Endodermal cell (in vitro differentiated cells): ENCODE results near the gene ARPP19. TPM values are rescaled to one million over a fixed set of nuclear protein-coding genes. Genes with fewer than 3 reads are reported as not detected.

Experiments used
- DNase-seq: peaks from one replicate; pipeline ENCODE4 v3.0.0-alpha.2; 2017
- H3K27ac ChIP-seq: 2 replicates; pipeline ENCODE4 v1.5.1; 2013; ENCODE audit warnings: mild to moderate bottlenecking, low read depth, low read length, moderate library complexity
- H3K27me3 ChIP-seq: 2 replicates; pipeline ENCODE4 v1.6.1; 2013; ENCODE audit warnings: mild to moderate bottlenecking, low read length, moderate library complexity; ENCODE audit not compliant: insufficient read depth, control insufficient read depth, poor library complexity, severe bottlenecking
- H3K36me3 ChIP-seq: 2 replicates; pipeline ENCODE4 v1.7.0; 2013; ENCODE audit warnings: mild to moderate bottlenecking, low read length, moderate library complexity; ENCODE audit not compliant: control insufficient read depth, insufficient read depth
- H3K4me1 ChIP-seq: one replicate; pipeline ENCODE4 v1.7.0; 2013; ENCODE audit warnings: low read length; ENCODE audit not compliant: control insufficient read depth, insufficient read depth
- H3K4me3 ChIP-seq: 2 replicates; pipeline ENCODE4 v1.5.1; 2013; ENCODE audit warnings: mild to moderate bottlenecking, low read length, moderate library complexity
- H3K9ac ChIP-seq: 2 replicates; pipeline ENCODE4 v1.6.1; 2013; ENCODE audit warnings: mild to moderate bottlenecking, low read length, moderate library complexity; ENCODE audit not compliant: poor library complexity, severe bottlenecking; ENCODE audit errors: extremely low read depth
- H3K9me3 ChIP-seq: 2 replicates; pipeline ENCODE4 v1.6.1; 2013; ENCODE audit warnings: mild to moderate bottlenecking, low read length, moderate library complexity; ENCODE audit not compliant: control insufficient read depth
- H3K27ac Mint-ChIP-seq: 2 replicates; pipeline ENCODE4 v1.8.0; 2020; ENCODE audit warnings: mixed read lengths
- H3K27me3 Mint-ChIP-seq: 2 replicates; pipeline ENCODE4 v1.8.0; 2021; ENCODE audit warnings: mild to moderate bottlenecking, mixed read lengths; ENCODE audit not compliant: insufficient read depth
- H3K36me3 Mint-ChIP-seq: 2 replicates; pipeline ENCODE4 v1.8.0; 2020; ENCODE audit warnings: low read depth, mixed read lengths
- H3K4me1 Mint-ChIP-seq: 2 replicates; pipeline ENCODE4 v1.8.0; 2020; ENCODE audit warnings: mixed read lengths
- H3K4me3 Mint-ChIP-seq: 2 replicates; pipeline ENCODE4 v1.8.0; 2020; ENCODE audit warnings: mild to moderate bottlenecking, moderate library complexity, mixed read lengths
- H3K9me3 Mint-ChIP-seq: 2 replicates; pipeline ENCODE4 v1.8.0; 2020; ENCODE audit warnings: mild to moderate bottlenecking, mixed read lengths
- CTCF ChIP-seq: fragments of 200-600 bp; sonication (generic); conservative IDR thresholded peaks from 2 replicates; pipeline ENCODE4 v1.5.0; 2021; ENCODE audit warnings: antibody characterized with exemption, mild to moderate bottlenecking
- WGBS, 2 experiments: methylation state at CpG; one replicate each; pipeline versions ENCODE4 v1.1.5 to v1.1.7; 2013; ENCODE audit warnings: missing lambda C conversion rate in 2 of 2, mixed read lengths in 1 of 2; ENCODE audit not compliant: insufficient coverage in 1 of 2, insufficient read length in 1 of 2; 5-methylcytosine and 5-hydroxymethylcytosine counted together
- total RNA-seq, 2 donors: library from RNA; stranded (reverse); fragmentation: NEBNext Ultra II Directional in 1 of 2; extraction: Animal tissue kit (Norgen Biotek cat#: 25700) in 1 of 2; gene quantifications; 2 replicates in 1 of 2; 3 replicates in 1 of 2; pipeline ENCODE4 v1.2.1, GENCODE V29; 2021

ARPP19 gene
- total RNA-seq, 2 donors from 2014 or later: 188 to 219 TPM

- no peaks in the 10 kb centered on the region for H3K9me3 ChIP-seq
- H3K4me1 Mint-ChIP-seq: peaks cover 9% of the 10 kb centered on the region
- peaks cover 18% of the 10 kb centered on the region for H3K27me3 ChIP-seq
- WGBS, 2 experiments: 63 to 75% methylated on average over 3 to 5 of the region's 5 CpGs
- no peak for DNase-seq
- no peaks in the 10 kb centered on the region for H3K36me3 Mint-ChIP-seq
- H3K36me3 ChIP-seq: no peaks in the 10 kb centered on the region
- no peak overlapping the region for H3K4me3 Mint-ChIP-seq
- H3K9me3 Mint-ChIP-seq: no peaks in the 10 kb centered on the region
- H3K4me3 ChIP-seq: no peak overlapping the region
- no peak overlapping the region for H3K9ac ChIP-seq
- no peak overlapping the region for H3K27ac ChIP-seq
- no peak overlapping the region for H3K27ac Mint-ChIP-seq
- peaks cover 19% of the 10 kb centered on the region for H3K27me3 Mint-ChIP-seq
- no peak for TF ChIP-seq CTCF
- no peaks in the 10 kb centered on the region for H3K4me1 ChIP-seq
Observed at GRCh38 chr15:52523647-52524046, 45.2 kb downstream of the ARPP19 start.

GRCh38 chr15:52523192-52523591 is 45.6 kb downstream of the ARPP19 start:
- Histone ChIP-seq H3K27me3 (peaks cover 17% of the 10 kb centered on the region), H3K9ac (no peak overlapping the region), H3K4me1 (no peaks in the 10 kb centered on the region), H3K36me3 (no peaks in the 10 kb centered on the region), H3K4me3 (no peak overlapping the region), H3K27ac (no peak overlapping the region), H3K9me3 (no peaks in the 10 kb centered on the region)
- WGBS, 2 experiments: 93 to 94% methylated on average over 3 of the region's 3 CpGs
- Mint-ChIP-seq H3K4me1 (peaks cover 9% of the 10 kb centered on the region), H3K27ac (no peak overlapping the region), H3K36me3 (no peaks in the 10 kb centered on the region), H3K27me3 (peaks cover 19% of the 10 kb centered on the region), H3K4me3 (no peak overlapping the region), H3K9me3 (no peaks in the 10 kb centered on the region)
- no peak for DNase-seq
- no peak for TF ChIP-seq CTCF

GRCh38 chr15:52521682-52522081 is 47.1 kb downstream of the ARPP19 start:
- Mint-ChIP-seq H3K27me3 (peaks cover 3% of the 10 kb centered on the region), H3K4me1 (peaks cover 5% of the 10 kb centered on the region), H3K27ac (no peak overlapping the region), H3K9me3 (no peaks in the 10 kb centered on the region), H3K4me3 (no peak overlapping the region), H3K36me3 (no peaks in the 10 kb centered on the region)
- no peaks in the 10 kb centered on the region for H3K4me1 ChIP-seq
- 90 to 94% methylated on average over 2 to 3 of the region's 3 CpGs for WGBS, 2 experiments
- H3K36me3 ChIP-seq: no peaks in the 10 kb centered on the region
- no peak overlapping the region for H3K27ac ChIP-seq
- H3K27me3 ChIP-seq: peaks cover 2% of the 10 kb centered on the region
- no peaks in the 10 kb centered on the region for H3K9me3 ChIP-seq
- no peak for DNase-seq
- no peak for TF ChIP-seq CTCF
- H3K9ac ChIP-seq: no peak overlapping the region
- no peak overlapping the region for H3K4me3 ChIP-seq
